Adrenal gland (tissue), 12 donors: ENCODE data around the gene ZNF302. TPM values are rescaled to one million over a fixed set of nuclear protein-coding genes. Genes with fewer than 3 reads are reported as not detected.

Experiments
- DNase-seq, 7 donors: peaks; one replicate each; pipeline ENCODE4 v3.0.0-alpha.2; 2019 to 2020
- H3K27ac ChIP-seq, 5 donors: fragments of 200-600 bp; sonication (generic) in 4 of 5; 1 replicate in 3 of 5; 2 replicates in 2 of 5; pipeline versions ENCODE4 v1.5.1 to v1.8.0; 2016 to 2020; ENCODE audit warnings: mild to moderate bottlenecking in 1 of 5
- H3K27me3 ChIP-seq: fragments of 200-600 bp; 2 replicates; pipeline ENCODE4 v1.8.0; 2021
- H3K36me3 ChIP-seq, 2 donors: fragments of 200-600 bp; replicated peaks in 1 of 2; 1 replicate in 1 of 2; 2 replicates in 1 of 2; pipeline versions ENCODE4 v1.5.1 to v1.8.0; 2018 to 2022
- H3K4me1 ChIP-seq, 2 donors: fragments of 200-600 bp; replicated peaks in 1 of 2; 1 replicate in 1 of 2; 2 replicates in 1 of 2; pipeline versions ENCODE4 v1.5.1 to v1.8.0; 2018 to 2021
- H3K4me3 ChIP-seq, 4 donors: fragments of 200-600 bp; sonication (generic) in 3 of 4; one replicate each; pipeline ENCODE4 v1.5.1; 2016 to 2018
- H3K9me3 ChIP-seq, 3 donors: fragments of 200-600 bp; sonication (generic) in 1 of 3; replicated peaks in 1 of 3; 1 replicate in 2 of 3; 2 replicates in 1 of 3; pipeline versions ENCODE4 v1.5.1 to v1.8.0; 2016 to 2021
- POLR2A ChIP-seq, 2 donors: fragments of 450-650 bp; IDR thresholded peaks; one replicate each; pipeline ENCODE4 v1.6.1; 2017; ENCODE audit warnings: antibody characterized with exemption in 2 of 2, mild to moderate bottlenecking in 2 of 2, moderate library complexity in 1 of 2
- WGBS, 4 donors: extraction: QIAGEN DNeasy Blood & Tissue Kit in 2 of 4; methylation state at CpG; one replicate each; pipeline versions ENCODE4 v1.1.5 to v1.1.7; 2013 to 2017; 5-methylcytosine and 5-hydroxymethylcytosine counted together
- intact Hi-C, 2 donors: fragments of 100-400 bp; cut with DNase I; formaldehyde crosslinking; loops; one replicate each; pipeline versions ENCODE4 v1.14.1 to v1.15.0; 2022 to 2023
- polyA plus RNA-seq, 3 donors: library from polyadenylated mRNA; stranded (reverse); fragments of 200-250 nt in 2 of 3; fragments of 350-450 nt in 1 of 3; fragmentation: Illumina TruSeq in 1 of 3; extraction: RNeasy Lipid Tissue Mini Kit (QIAGEN cat#74804) in 1 of 3; gene quantifications; one replicate each; pipeline ENCODE4 v1.2.3, GENCODE V29; 2013 to 2014
- total RNA-seq, 9 donors: library from RNA; depleted of rRNA in 4 of 9; stranded (reverse); fragments of >200 nt in 4 of 9; fragments of 120-200 nt in 1 of 9; fragmentation: NEBNext Ultra II Directional in 1 of 9; extraction: Animal tissue kit (Norgen Biotek cat#: 25700) in 1 of 9; gene quantifications; one replicate each; pipeline versions ENCODE4 v1.1.0 to v1.2.4, GENCODE V29; 2013 to 2023
- TF ChIP-seq, protein P1 (sequence below), 6 experiments: fragments of 450-650 bp in 4 of 6; fragments of 200-600 bp in 2 of 6; sonication (generic) in 1 of 6; IDR thresholded peaks; 1 replicate in 5 of 6; 2 replicates in 1 of 6; pipeline versions ENCODE4 v1.5.1 to v1.8.0; 2016 to 2021; ENCODE audit warnings: antibody characterized with exemption in 6 of 6, mild to moderate bottlenecking in 2 of 6, moderate library complexity in 1 of 6
- donor health status: healthy with polysubstance abuse.
- donor health status: Bipolar disorder and iron deficiency.
- donor health status: DM: yes; HTN: yes; CAD: no.
- donor health status: DM: no; HTN: no; CAD: no.
- donor health status: DM: no; HTN: no; CAD: no.
- donor health status: DM: yes; HTN: yes; CAD: no.

The ZNF302 gene
- total and polyA plus RNA-seq, 12 donors: 12.7 to 67.3 (median 32.9) TPM

DNA sequence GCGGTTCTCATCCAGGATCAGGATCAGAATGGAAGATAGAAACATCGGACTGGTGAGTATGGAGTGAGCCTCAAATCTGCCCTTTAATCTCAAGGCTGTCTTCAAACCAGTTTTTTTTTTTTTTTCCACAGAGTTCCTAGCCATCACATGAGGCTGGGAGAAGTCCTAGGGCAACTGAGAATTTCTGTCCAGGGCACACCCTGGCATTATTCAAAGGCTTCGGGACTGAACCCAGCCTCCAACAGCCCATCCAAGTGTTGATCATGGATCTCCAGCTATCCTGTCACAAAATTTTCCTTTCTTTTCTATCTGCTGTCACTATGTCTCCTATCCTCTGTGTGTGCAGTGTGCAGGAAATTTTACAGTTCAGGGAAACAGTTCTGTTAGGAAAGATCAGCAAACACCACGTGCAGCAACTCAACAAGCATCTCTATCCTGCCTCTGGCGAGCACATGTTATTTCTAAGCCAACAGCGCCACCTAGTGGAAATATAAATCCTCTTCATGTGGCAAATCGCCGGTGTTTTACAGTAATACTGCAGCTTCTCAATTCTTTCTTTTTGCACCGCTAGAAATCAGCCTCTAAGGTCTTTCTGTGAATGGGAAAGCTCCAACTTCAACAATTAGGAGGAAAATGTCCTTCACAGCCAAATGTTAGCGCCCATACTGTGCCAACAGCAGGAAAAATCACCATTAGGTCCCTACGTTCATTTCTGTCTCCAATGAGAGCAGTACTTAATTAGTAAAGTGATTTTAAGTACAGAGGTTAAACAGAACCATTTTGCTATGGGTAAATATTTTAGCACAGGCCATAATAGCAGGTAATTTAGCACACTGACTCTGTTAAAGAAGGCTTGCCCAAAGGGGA, 35.1 kb downstream of the ZNF302 start:
- H3K9me3 ChIP-seq: peaks cover 0 to 13% (median 0%) of the 10 kb centered on the region in 3 donors
- WGBS, 4 donors: 33 to 39% (median 34%) methylated on average over 11 of the region's 11 CpGs
- H3K4me1 ChIP-seq: no peaks in the 10 kb centered on the region
- H3K36me3 ChIP-seq: no peaks in the 10 kb centered on the region
- peak; percentile 53 to 79 (median 68) for DNase-seq
- H3K27me3 ChIP-seq: no peaks in the 10 kb centered on the region
- TF ChIP-seq, protein P1, sequence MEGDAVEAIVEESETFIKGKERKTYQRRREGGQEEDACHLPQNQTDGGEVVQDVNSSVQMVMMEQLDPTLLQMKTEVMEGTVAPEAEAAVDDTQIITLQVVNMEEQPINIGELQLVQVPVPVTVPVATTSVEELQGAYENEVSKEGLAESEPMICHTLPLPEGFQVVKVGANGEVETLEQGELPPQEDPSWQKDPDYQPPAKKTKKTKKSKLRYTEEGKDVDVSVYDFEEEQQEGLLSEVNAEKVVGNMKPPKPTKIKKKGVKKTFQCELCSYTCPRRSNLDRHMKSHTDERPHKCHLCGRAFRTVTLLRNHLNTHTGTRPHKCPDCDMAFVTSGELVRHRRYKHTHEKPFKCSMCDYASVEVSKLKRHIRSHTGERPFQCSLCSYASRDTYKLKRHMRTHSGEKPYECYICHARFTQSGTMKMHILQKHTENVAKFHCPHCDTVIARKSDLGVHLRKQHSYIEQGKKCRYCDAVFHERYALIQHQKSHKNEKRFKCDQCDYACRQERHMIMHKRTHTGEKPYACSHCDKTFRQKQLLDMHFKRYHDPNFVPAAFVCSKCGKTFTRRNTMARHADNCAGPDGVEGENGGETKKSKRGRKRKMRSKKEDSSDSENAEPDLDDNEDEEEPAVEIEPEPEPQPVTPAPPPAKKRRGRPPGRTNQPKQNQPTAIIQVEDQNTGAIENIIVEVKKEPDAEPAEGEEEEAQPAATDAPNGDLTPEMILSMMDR (IDR thresholded peaks at IDR 0.05): peak; percentile 83 to 93 (median 88)
- no peak for TF ChIP-seq POLR2A (IDR thresholded peaks at IDR 0.05)
- intact Hi-C loops: loop anchor here (2.0 to 10.0 kb wide), 3 partner anchors 68 to 210 kb away; no protein-coding TSS in a partner anchor
- H3K27ac ChIP-seq: no peak overlapping the region
- H3K4me3 ChIP-seq: no peak overlapping the region

DNA sequence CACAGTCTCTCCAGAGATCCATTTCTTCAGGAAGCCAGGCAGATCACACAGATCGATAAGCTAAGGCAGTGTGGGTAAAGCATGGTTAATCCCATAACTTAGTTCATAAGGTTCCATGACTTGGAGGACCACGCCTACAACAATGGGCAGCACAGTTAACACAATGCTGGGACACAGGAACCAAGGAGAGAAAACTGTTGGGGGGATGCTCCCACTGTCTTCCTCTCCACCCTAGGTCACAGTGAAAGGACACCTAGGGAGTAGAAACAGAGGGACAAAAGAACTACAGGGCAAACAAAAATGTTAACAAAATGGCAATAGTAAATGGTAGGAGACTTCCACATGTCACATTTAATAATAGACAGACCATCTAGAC, 35.8 kb downstream of the ZNF302 start:
- TF ChIP-seq, protein P1 (IDR thresholded peaks at IDR 0.05): no peak
- no peak for TF ChIP-seq POLR2A (IDR thresholded peaks at IDR 0.05)
- intact Hi-C loops: loop anchor here (2.0 to 10.0 kb wide), 3 partner anchors 68 to 211 kb away; no protein-coding TSS in a partner anchor
- no peaks in the 10 kb centered on the region for H3K4me1 ChIP-seq
- no peak overlapping the region for H3K27ac ChIP-seq
- H3K4me3 ChIP-seq: no peak overlapping the region
- peaks cover 0 to 13% (median 0%) of the 10 kb centered on the region in 3 donors for H3K9me3 ChIP-seq
- DNase-seq: no peak
- 62 to 78% (median 73%) methylated on average over 2 of the region's 2 CpGs for WGBS, 4 donors
- H3K27me3 ChIP-seq: no peaks in the 10 kb centered on the region
- H3K36me3 ChIP-seq: no peaks in the 10 kb centered on the region

DNA sequence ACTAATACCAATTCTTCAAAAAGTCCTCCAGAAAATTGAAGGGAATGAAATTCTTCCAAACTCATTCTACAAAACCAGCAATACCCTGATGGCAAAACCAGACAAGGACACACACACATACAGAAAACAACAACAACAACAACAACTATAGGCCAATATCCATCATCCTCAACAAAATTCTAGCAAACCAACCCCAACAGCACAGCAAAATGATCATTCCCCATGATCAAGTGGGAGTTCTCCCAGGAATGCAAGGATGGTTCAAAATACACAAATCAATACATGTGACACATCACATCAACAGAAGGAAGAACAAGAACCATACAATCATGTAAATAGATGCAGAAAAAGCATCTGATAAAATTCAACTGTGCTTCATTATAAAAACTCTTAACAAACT, 37.9 kb downstream of the ZNF302 start:
- TF ChIP-seq, protein P1 (IDR thresholded peaks at IDR 0.05): no peak
- no peak for TF ChIP-seq POLR2A (IDR thresholded peaks at IDR 0.05)
- Histone ChIP-seq H3K9me3 (peaks cover 0 to 13% (median 0%) of the 10 kb centered on the region in 3 donors), H3K27me3 (no peaks in the 10 kb centered on the region), H3K27ac (no peak overlapping the region), H3K4me3 (no peak overlapping the region), H3K4me1 (no peaks in the 10 kb centered on the region), H3K36me3 (no peaks in the 10 kb centered on the region)
- intact Hi-C loops: loop anchor here in 1 of 2 donors (10.0 kb wide), 1 partner anchor 71 kb away; no protein-coding TSS in a partner anchor
- DNase-seq: no peak

DNA sequence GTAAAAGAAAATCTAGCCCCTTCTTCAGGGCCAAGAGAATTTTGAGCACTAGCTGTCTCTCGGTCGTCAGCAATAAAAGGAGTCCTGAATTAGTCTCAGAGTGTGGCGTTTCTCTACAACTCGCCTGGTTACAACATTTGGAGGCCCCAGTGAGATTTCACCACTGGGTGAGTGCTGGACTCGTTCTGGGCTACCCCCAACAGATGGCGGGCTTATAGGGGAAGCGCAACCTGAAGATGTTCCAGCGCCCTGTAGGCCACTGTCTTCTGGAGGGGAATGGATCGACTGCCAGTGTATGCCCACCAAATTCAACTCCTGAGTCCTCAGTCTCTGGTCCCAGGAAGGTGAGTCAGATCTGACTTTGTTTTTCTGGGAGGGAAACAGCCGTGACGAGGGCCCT, 44.9 kb downstream of the ZNF302 start:
- TF ChIP-seq POLR2A (IDR thresholded peaks at IDR 0.05): no peak
- TF ChIP-seq, protein P1 (IDR thresholded peaks at IDR 0.05): no peak
- intact Hi-C loops: no loop called here
- H3K4me1 ChIP-seq: no peaks in the 10 kb centered on the region
- H3K27ac ChIP-seq: no peak overlapping the region
- no peaks in the 10 kb centered on the region for H3K9me3 ChIP-seq
- H3K4me3 ChIP-seq: no peak overlapping the region
- no peaks in the 10 kb centered on the region for H3K36me3 ChIP-seq
- 51 to 65% (median 53%) methylated on average over 11 of the region's 11 CpGs for WGBS, 4 donors
- DNase-seq: no peak
- no peaks in the 10 kb centered on the region for H3K27me3 ChIP-seq
